IMR-90 (cell line): Measurements from ENCODE around the gene KLHDC7B. TPM values are rescaled to one million over a fixed set of nuclear protein-coding genes. Genes with fewer than 3 reads are reported as not detected.

Experiments
- ATAC-seq: fragments of 200-7000 bp; cut with Tn5 transposase; 2 replicates; pipeline ENCODE4 v1.9.1; 2020; ENCODE audit warnings: low read depth, mild to moderate bottlenecking, moderate library complexity
- BruUV-seq: library from RNA; stranded (reverse); fragments of 400-500 nt; replicated peaks from 2 replicates; lab custom pipeline; 2021; lab: Mats Ljungman, UMichigan
- CTCF ChIA-PET: fragments of 300-600 bp; formaldehyde crosslinking; extraction: SDS; loops from one replicate; lab custom pipeline; 2021; ENCODE audit warnings: antibody characterized with exemption; lab: Yijun Ruan, JAX
- POLR2A ChIA-PET: fragments of 300-600 bp; sonication (Branson Sonifier 250); formaldehyde crosslinking; loops from one replicate; lab custom pipeline; 2022; ENCODE audit warnings: antibody characterized with exemption; ENCODE audit not compliant: unreplicated experiment; lab: Charles Lee
- DNase-seq: peaks from one replicate; pipeline ENCODE4 v3.0.0; 2013
- H2AFZ ChIP-seq: replicated peaks from 2 replicates; pipeline ENCODE3; 2013; ENCODE audit warnings: low read length, mild to moderate bottlenecking; ENCODE audit not compliant: poor library complexity
- H2AK5ac ChIP-seq: 2 replicates; pipeline ENCODE4 v1.6.1; 2013; ENCODE audit warnings: low read depth, low read length, inconsistent platforms
- H2AK9ac ChIP-seq: replicated peaks from 2 replicates; pipeline ENCODE3; 2013; ENCODE audit warnings: mild to moderate bottlenecking, low read depth, low read length, moderate library complexity; ENCODE audit not compliant: poor library complexity
- H2BK120ac ChIP-seq: 2 replicates; pipeline ENCODE4 v1.6.1; 2013; ENCODE audit warnings: low read depth, low read length, inconsistent platforms
- H2BK15ac ChIP-seq: 3 replicates; pipeline ENCODE4 v1.6.1; 2013; ENCODE audit warnings: low read depth, low read length, inconsistent platforms
- H2BK20ac ChIP-seq: 2 replicates; pipeline ENCODE4 v1.6.1; 2013; ENCODE audit warnings: low read depth, mild to moderate bottlenecking, inconsistent platforms, low read length, moderate library complexity
- H2BK5ac ChIP-seq: 2 replicates; pipeline ENCODE4 v1.6.1; 2013; ENCODE audit warnings: mild to moderate bottlenecking, low read depth, low read length, inconsistent platforms; ENCODE audit not compliant: poor library complexity, severe bottlenecking
- H3K14ac ChIP-seq: replicated peaks from 2 replicates; pipeline ENCODE4 v1.6.1; 2013; ENCODE audit warnings: low read depth, low read length, inconsistent platforms
- H3K18ac ChIP-seq: 2 replicates; pipeline ENCODE4 v1.6.1; 2013; ENCODE audit warnings: low read depth, low read length, control low read depth
- H3K23ac ChIP-seq: 2 replicates; pipeline ENCODE4 v1.6.1; 2013; ENCODE audit warnings: low read depth, low read length, inconsistent platforms
- H3K27ac ChIP-seq: 2 replicates; pipeline ENCODE4 v1.5.1; 2013; ENCODE audit warnings: mild to moderate bottlenecking, control low read depth, low read length; ENCODE audit not compliant: insufficient read depth
- H3K27me3 ChIP-seq: 2 replicates; pipeline ENCODE4 v1.6.1; 2013; ENCODE audit warnings: low read length; ENCODE audit not compliant: control insufficient read depth, insufficient read depth
- H3K36me3 ChIP-seq: 2 replicates; pipeline ENCODE4 v1.6.1; 2013; ENCODE audit warnings: low read length, mixed read lengths; ENCODE audit not compliant: control insufficient read depth, insufficient read depth
- H3K4ac ChIP-seq: 2 replicates; pipeline ENCODE4 v1.6.1; 2013; ENCODE audit warnings: low read depth, low read length, inconsistent platforms
- H3K4me1 ChIP-seq: 2 replicates; pipeline ENCODE4 v1.6.1; 2013; ENCODE audit warnings: low read length, mixed read lengths; ENCODE audit not compliant: control insufficient read depth, insufficient read depth
- H3K4me2 ChIP-seq: 2 replicates; pipeline ENCODE4 v1.6.1; 2013; ENCODE audit warnings: low read depth, mild to moderate bottlenecking, control low read depth, low read length, moderate library complexity
- H3K4me3 ChIP-seq: 2 replicates; pipeline ENCODE4 v1.5.1; 2013; ENCODE audit warnings: low read depth, mild to moderate bottlenecking, control low read depth, low read length, moderate library complexity; ENCODE audit not compliant: insufficient read depth
- H3K56ac ChIP-seq: 2 replicates; pipeline ENCODE4 v1.6.1; 2013; ENCODE audit warnings: low read length, inconsistent platforms; ENCODE audit not compliant: insufficient read depth; ENCODE audit errors: extremely low read depth
- H3K79me1 ChIP-seq, 2 experiments: 2 replicates each; pipeline ENCODE4 v1.6.1; 2013; ENCODE audit warnings: low read length in 2 of 2, inconsistent platforms in 1 of 2, low read depth in 1 of 2
- H3K9ac ChIP-seq: 2 replicates; pipeline ENCODE4 v1.6.1; 2013; ENCODE audit warnings: low read depth, low read length, control low read depth
- H3K9me1 ChIP-seq: 2 replicates; pipeline ENCODE4 v1.6.1; 2013; ENCODE audit warnings: low read length, inconsistent platforms; ENCODE audit not compliant: insufficient read depth
- H3K9me3 ChIP-seq: 2 replicates; pipeline ENCODE4 v1.6.1; 2013; ENCODE audit warnings: low read length; ENCODE audit not compliant: control insufficient read depth, insufficient read depth
- H4K20me1 ChIP-seq: 2 replicates; pipeline ENCODE4 v1.6.1; 2013; ENCODE audit warnings: low read length, inconsistent platforms; ENCODE audit not compliant: insufficient read depth
- H4K5ac ChIP-seq: 2 replicates; pipeline ENCODE4 v1.6.1; 2013; ENCODE audit warnings: mild to moderate bottlenecking, low read depth, low read length, control low read depth
- H4K8ac ChIP-seq, 2 experiments: 2 replicates each; pipeline ENCODE4 v1.6.1; 2013; ENCODE audit warnings: low read depth in 2 of 2, low read length in 2 of 2, control low read depth in 1 of 2, inconsistent platforms in 1 of 2
- H4K91ac ChIP-seq: 2 replicates; pipeline ENCODE4 v1.6.1; 2013; ENCODE audit warnings: low read depth, low read length, inconsistent platforms; ENCODE audit not compliant: insufficient read depth
- CEBPB ChIP-seq: IDR thresholded peaks from 2 replicates; pipeline ENCODE4 v1.6.1; 2012; ENCODE audit warnings: low read depth, low read length, improper control_type of control experiment
- NFE2L2 ChIP-seq: fragments of 150-350 bp; IDR thresholded peaks from 2 replicates; pipeline ENCODE4 v1.6.1; 2016; ENCODE audit warnings: low read depth, mild to moderate bottlenecking, low read length
- RAD21 ChIP-seq: IDR thresholded peaks from 2 replicates; pipeline ENCODE4 v1.6.1; 2012; ENCODE audit warnings: low read length, improper control_type of control experiment
- WGBS, 2 experiments: methylation state at CpG; one replicate each; pipeline versions ENCODE4 v1.1.5 to v1.1.7; 2013; ENCODE audit warnings: missing lambda C conversion rate in 2 of 2; ENCODE audit not compliant: insufficient read length in 1 of 2; ENCODE audit errors: extremely low coverage in 2 of 2; 5-methylcytosine and 5-hydroxymethylcytosine counted together
- dilution Hi-C: fragments of 300-500 bp; cut with HindIII; formaldehyde crosslinking; loops from one replicate; pipeline ENCODE4 v1.14.3; 2018; ENCODE audit warnings: low sequenced_read_pairs; ENCODE audit not compliant: unreplicated experiment
- in situ Hi-C: fragments of 300-500 bp; cut with MboI; formaldehyde crosslinking; loops from 3 replicates; pipeline ENCODE4 v1.14.3; 2019; ENCODE audit warnings: low sequenced_read_pairs, inconsistent platforms, mixed read lengths
- intact Hi-C: fragments of 100-400 bp; cut with micrococcal nuclease; formaldehyde crosslinking; loops from 2 replicates; pipeline ENCODE4 v1.10.0; 2022
- polyA plus RNA-seq, 3 experiments: library from polyadenylated mRNA; depleted of rRNA; stranded (reverse); fragments of >200 nt; gene quantifications; 2 replicates each; pipeline ENCODE4 v1.2.3, GENCODE V29; 2012; ENCODE audit warnings: low replicate concordance in 1 of 3
- total RNA-seq: library from RNA; depleted of rRNA; stranded (reverse); fragments of >200 nt; gene quantifications from 2 replicates; pipeline ENCODE4 v1.2.3, GENCODE V29; 2012

Gene KLHDC7B
- total and polyA plus RNA-seq, 2 of the 4 experiments (the other 2 are of a cell fraction), result 0.05 TPM; not detected in 1

- H2BK120ac ChIP-seq, result peak overlapping the region; percentile 57
- H2BK15ac ChIP-seq, result peak overlapping the region; percentile 6; the same call in 1 of the 3 replicates
- peak overlapping the region; percentile 77; the same call in 1 of the 2 replicates for H4K91ac ChIP-seq
- no peaks in the 10 kb centered on the region for H4K20me1 ChIP-seq
- peak overlapping the region; percentile 72 for H4K5ac ChIP-seq
- peak overlapping the region; percentile 81 for H2AK5ac ChIP-seq
- DNase-seq (peak; percentile 63), ATAC-seq (peak; percentile 12)
- H3K18ac ChIP-seq, result peak overlapping the region; percentile 20; the same call in 1 of the 2 replicates
- dilution Hi-C loops (no loop called here), in situ Hi-C loops (no loop called here), intact Hi-C loops (no loop called here)
- H2AK9ac ChIP-seq, result peak overlapping the region; percentile 96
- peak overlapping the region; percentile 89 for H2AFZ ChIP-seq
- no peak overlapping the region for H2BK5ac ChIP-seq
- BruUV-seq, result no TSS peak
- POLR2A ChIA-PET, result no interaction called here
- H3K4me3 ChIP-seq, result peak overlapping the region; percentile 39; the same call in 1 of the 2 replicates
- H3K14ac ChIP-seq, result no peak overlapping the region
- peaks cover 4 to 20% of the 10 kb centered on the region in 2 experiments; a peak in 2 of 4 replicates for H3K79me1 ChIP-seq
- no peak overlapping the region for H3K27ac ChIP-seq
- H3K4me2 ChIP-seq, result peak overlapping the region; percentile 69
- peaks cover 19% of the 10 kb centered on the region for H3K4me1 ChIP-seq
- H3K23ac ChIP-seq, result peak overlapping the region; percentile 62
- no peaks in the 10 kb centered on the region for H3K9me3 ChIP-seq
- peak overlapping the region; percentile 47 for H3K4ac ChIP-seq
- H4K8ac ChIP-seq, result peak overlapping the region; percentile 53 to 91; a peak in 3 of 4 replicates
- H3K36me3 ChIP-seq, result no peaks in the 10 kb centered on the region
- no peak overlapping the region for H2BK20ac ChIP-seq
- peaks cover 5% of the 10 kb centered on the region; the same call in 1 of the 2 replicates for H3K27me3 ChIP-seq
- TF ChIP-seq RAD21 (no peak), NFE2L2 (no peak), CEBPB (0 out of 2 replicates have a peak, but pooled peaks have one; percentile 14)
- H3K9me1 ChIP-seq, result peaks cover 13% of the 10 kb centered on the region; the same call in 1 of the 2 replicates
- peak overlapping the region; percentile 48 for H3K9ac ChIP-seq
- H3K56ac ChIP-seq, result no peak overlapping the region
- WGBS, 2 experiments, result 9% methylated on average over 26 of the region's 53 CpGs; no CpG with 5 or more reads in 1 of the 2 experiments
- CTCF ChIA-PET, result no interaction called here
These were observed 14.7 kb upstream of the KLHDC7B start for GRCh38 chr22:50530877-50531545.
